ENCODE data around the gene SPATS2. TPM values are rescaled to one million over a fixed set of nuclear protein-coding genes. Genes with fewer than 3 reads are reported as not detected.
A peak's percentile ranks its signal among the peaks of the same experiment; 100 is the strongest.

The SPATS2 gene
- total and polyA plus RNA-seq, 7 donors, result 6.9 to 32.1 (median 11.7) TPM

- Histone ChIP-seq H3K36me3 (no peaks in the 10 kb centered on the region), H3K9me3 (no peaks in the 10 kb centered on the region), H3K27me3 (peaks cover 33 to 96% (median 68%) of the 10 kb centered on the region in 3 donors), H3K27ac (no peak overlapping the region), H3K4me1 (peaks cover 0 to 39% (median 36%) of the 10 kb centered on the region in 4 donors), H3K4me3 (no peak overlapping the region)
- TF ChIP-seq CTCF (IDR thresholded peaks at IDR 0.05) (no peak), POLR2A (IDR thresholded peaks at IDR 0.05) (no peak), POLR2AphosphoS5 (IDR thresholded peaks at IDR 0.05) (no peak), EP300 (IDR thresholded peaks at IDR 0.05) (no peak)
- 66 to 81% methylated on average over 6 of the region's 6 CpGs for WGBS, 2 donors
- DNase-seq, result peak; percentile 11
- intact Hi-C loops (cut with DNase I), result no loop called here
These were observed 27.0 kb upstream of the SPATS2 start for GRCh38 chr12:49340095-49340870.

- no peak for TF ChIP-seq POLR2AphosphoS5 (IDR thresholded peaks at IDR 0.05)
- TF ChIP-seq POLR2A (IDR thresholded peaks at IDR 0.05), result no peak
- TF ChIP-seq CTCF (IDR thresholded peaks at IDR 0.05), result no peak
- TF ChIP-seq EP300 (IDR thresholded peaks at IDR 0.05), result no peak
- no peak overlapping the region for H3K27ac ChIP-seq
- peaks cover 33 to 96% (median 68%) of the 10 kb centered on the region in 3 donors for H3K27me3 ChIP-seq
- WGBS, 2 donors, result 47 to 59% methylated on average over 14 of the region's 14 CpGs
- H3K9me3 ChIP-seq, result no peaks in the 10 kb centered on the region
- intact Hi-C loops (cut with DNase I), result no loop called here
- H3K36me3 ChIP-seq, result no peaks in the 10 kb centered on the region
- H3K4me1 ChIP-seq, result peaks cover 0 to 46% (median 45%) of the 10 kb centered on the region in 4 donors
- no peak for DNase-seq
- no peak overlapping the region for H3K4me3 ChIP-seq
These were observed 26.1 kb upstream of the SPATS2 start for GRCh38 chr12:49340971-49341776.

- Histone ChIP-seq H3K4me3 (peak overlapping the region in 3 of 4 donors; percentile 40 to 50 (median 50)), H3K27me3 (peaks cover 33 to 96% (median 68%) of the 10 kb centered on the region in 3 donors)
These were observed 25.5 kb upstream of the SPATS2 start for GRCh38 chr12:49341777-49342065.

More at GRCh38 chr12:49341777-49342065, 25.5 kb upstream of the SPATS2 start:
- no peak for TF ChIP-seq EP300 (IDR thresholded peaks at IDR 0.05)
- no peak for TF ChIP-seq POLR2AphosphoS5 (IDR thresholded peaks at IDR 0.05)
- TF ChIP-seq POLR2A (IDR thresholded peaks at IDR 0.05), result no peak
- no peak for TF ChIP-seq CTCF (IDR thresholded peaks at IDR 0.05)
- intact Hi-C loops (cut with DNase I), result no loop called here
- Histone ChIP-seq H3K9me3 (no peaks in the 10 kb centered on the region), H3K4me1 (peaks cover 0 to 46% (median 45%) of the 10 kb centered on the region in 4 donors), H3K27ac (no peak overlapping the region), H3K36me3 (no peaks in the 10 kb centered on the region)
- DNase-seq, result no peak
- WGBS, 2 donors, result 32 to 57% methylated on average over 21 of the region's 21 CpGs

Measured in sigmoid colon (tissue), 7 donors.